ENCODE measurements around the gene ANXA2.

The ANXA2 gene

GRCh38 chr15:60371175-60372051 lies 26.4 kb downstream of the ANXA2 start:
- no peak for TF ChIP-seq CTCF (IDR thresholded peaks at IDR 0.05; ENCODE audit: insufficient read depth, low read depth, low read length, missing control alignments)
- no peak for DNase-seq (ENCODE audit: low read depth)
- no peak overlapping the region for H3K4me3 ChIP-seq (ENCODE audit: low read depth, low read length)

GRCh38 chr15:60370869-60371136 lies 27.0 kb downstream of the ANXA2 start:
- DNase-seq (ENCODE audit: low read depth) = no peak
- TF ChIP-seq CTCF (IDR thresholded peaks at IDR 0.05; ENCODE audit: insufficient read depth, low read depth, low read length, missing control alignments) = no peak
- H3K4me3 ChIP-seq (ENCODE audit: low read depth, low read length) = no peak overlapping the region

- no peak for TF ChIP-seq CTCF (IDR thresholded peaks at IDR 0.05; ENCODE audit: insufficient read depth, low read depth, low read length, missing control alignments)
- DNase-seq (ENCODE audit: low read depth) = no peak
- H3K4me3 ChIP-seq (ENCODE audit: low read depth, low read length) = no peak overlapping the region
These were observed 27.5 kb downstream of the ANXA2 start for GRCh38 chr15:60370105-60370868.

GRCh38 chr15:60369696-60370095 lies 28.1 kb downstream of the ANXA2 start:
- no peak for DNase-seq (ENCODE audit: low read depth)
- TF ChIP-seq CTCF (IDR thresholded peaks at IDR 0.05; ENCODE audit: insufficient read depth, low read depth, low read length, missing control alignments) = no peak
- H3K4me3 ChIP-seq (ENCODE audit: low read depth, low read length) = no peak overlapping the region

- TF ChIP-seq CTCF (IDR thresholded peaks at IDR 0.05; ENCODE audit: insufficient read depth, low read depth, low read length, missing control alignments) = no peak
- H3K4me3 ChIP-seq (ENCODE audit: low read depth, low read length) = no peak overlapping the region
- no peak for DNase-seq (ENCODE audit: low read depth)
These were observed 33.2 kb downstream of the ANXA2 start for GRCh38 chr15:60364612-60364924.

GRCh38 chr15:60363903-60364611 lies 33.7 kb downstream of the ANXA2 start:
- H3K4me3 ChIP-seq (ENCODE audit: low read depth, low read length) = no peak overlapping the region
- no peak for DNase-seq (ENCODE audit: low read depth)
- TF ChIP-seq CTCF (IDR thresholded peaks at IDR 0.05; ENCODE audit: insufficient read depth, low read depth, low read length, missing control alignments) = no peak
